Measurements from ENCODE around the gene HMGB2. TPM values are rescaled to one million over a fixed set of nuclear protein-coding genes. Genes with fewer than 3 reads are reported as not detected.

HMGB2 gene
- total RNA-seq, 1 experiment from 2014 or later: 183 TPM

DNA sequence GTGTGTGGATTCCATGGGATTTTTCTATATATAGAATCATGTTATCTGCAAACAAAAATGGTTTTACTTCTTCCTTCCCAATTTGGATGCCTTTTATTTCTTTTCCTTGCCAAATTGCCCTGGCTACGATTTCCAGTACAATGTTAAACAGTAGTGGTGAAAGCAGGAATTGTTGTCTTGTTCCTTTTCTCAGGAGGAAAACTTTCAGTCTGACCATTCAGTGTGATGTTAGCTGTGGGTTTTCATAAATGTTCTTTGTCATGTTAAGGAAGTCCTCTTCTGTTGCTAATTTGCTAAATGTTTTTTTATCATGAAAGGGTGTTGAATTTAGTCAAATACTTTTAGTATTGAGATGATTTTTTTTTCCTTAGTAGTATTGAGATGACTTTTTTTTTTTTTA lies 47.5 kb upstream of the HMGB2 start:
- H3K36me3 ChIP-seq (ENCODE audit: control insufficient read depth, insufficient read depth, low read length): no peaks in the 10 kb centered on the region; the same call in 1 of the 2 replicates
- TF ChIP-seq TCF7L2 (IDR thresholded peaks at IDR 0.05; ENCODE audit: low read depth, low read length): no peak
- TF ChIP-seq, protein P1, sequence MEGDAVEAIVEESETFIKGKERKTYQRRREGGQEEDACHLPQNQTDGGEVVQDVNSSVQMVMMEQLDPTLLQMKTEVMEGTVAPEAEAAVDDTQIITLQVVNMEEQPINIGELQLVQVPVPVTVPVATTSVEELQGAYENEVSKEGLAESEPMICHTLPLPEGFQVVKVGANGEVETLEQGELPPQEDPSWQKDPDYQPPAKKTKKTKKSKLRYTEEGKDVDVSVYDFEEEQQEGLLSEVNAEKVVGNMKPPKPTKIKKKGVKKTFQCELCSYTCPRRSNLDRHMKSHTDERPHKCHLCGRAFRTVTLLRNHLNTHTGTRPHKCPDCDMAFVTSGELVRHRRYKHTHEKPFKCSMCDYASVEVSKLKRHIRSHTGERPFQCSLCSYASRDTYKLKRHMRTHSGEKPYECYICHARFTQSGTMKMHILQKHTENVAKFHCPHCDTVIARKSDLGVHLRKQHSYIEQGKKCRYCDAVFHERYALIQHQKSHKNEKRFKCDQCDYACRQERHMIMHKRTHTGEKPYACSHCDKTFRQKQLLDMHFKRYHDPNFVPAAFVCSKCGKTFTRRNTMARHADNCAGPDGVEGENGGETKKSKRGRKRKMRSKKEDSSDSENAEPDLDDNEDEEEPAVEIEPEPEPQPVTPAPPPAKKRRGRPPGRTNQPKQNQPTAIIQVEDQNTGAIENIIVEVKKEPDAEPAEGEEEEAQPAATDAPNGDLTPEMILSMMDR (IDR thresholded peaks at IDR 0.05): no peak
- no peak for TF ChIP-seq SIN3A (IDR thresholded peaks at IDR 0.05; ENCODE audit: borderline replicate concordance, insufficient read depth, low read depth, low read length)
- TF ChIP-seq, protein P2, sequence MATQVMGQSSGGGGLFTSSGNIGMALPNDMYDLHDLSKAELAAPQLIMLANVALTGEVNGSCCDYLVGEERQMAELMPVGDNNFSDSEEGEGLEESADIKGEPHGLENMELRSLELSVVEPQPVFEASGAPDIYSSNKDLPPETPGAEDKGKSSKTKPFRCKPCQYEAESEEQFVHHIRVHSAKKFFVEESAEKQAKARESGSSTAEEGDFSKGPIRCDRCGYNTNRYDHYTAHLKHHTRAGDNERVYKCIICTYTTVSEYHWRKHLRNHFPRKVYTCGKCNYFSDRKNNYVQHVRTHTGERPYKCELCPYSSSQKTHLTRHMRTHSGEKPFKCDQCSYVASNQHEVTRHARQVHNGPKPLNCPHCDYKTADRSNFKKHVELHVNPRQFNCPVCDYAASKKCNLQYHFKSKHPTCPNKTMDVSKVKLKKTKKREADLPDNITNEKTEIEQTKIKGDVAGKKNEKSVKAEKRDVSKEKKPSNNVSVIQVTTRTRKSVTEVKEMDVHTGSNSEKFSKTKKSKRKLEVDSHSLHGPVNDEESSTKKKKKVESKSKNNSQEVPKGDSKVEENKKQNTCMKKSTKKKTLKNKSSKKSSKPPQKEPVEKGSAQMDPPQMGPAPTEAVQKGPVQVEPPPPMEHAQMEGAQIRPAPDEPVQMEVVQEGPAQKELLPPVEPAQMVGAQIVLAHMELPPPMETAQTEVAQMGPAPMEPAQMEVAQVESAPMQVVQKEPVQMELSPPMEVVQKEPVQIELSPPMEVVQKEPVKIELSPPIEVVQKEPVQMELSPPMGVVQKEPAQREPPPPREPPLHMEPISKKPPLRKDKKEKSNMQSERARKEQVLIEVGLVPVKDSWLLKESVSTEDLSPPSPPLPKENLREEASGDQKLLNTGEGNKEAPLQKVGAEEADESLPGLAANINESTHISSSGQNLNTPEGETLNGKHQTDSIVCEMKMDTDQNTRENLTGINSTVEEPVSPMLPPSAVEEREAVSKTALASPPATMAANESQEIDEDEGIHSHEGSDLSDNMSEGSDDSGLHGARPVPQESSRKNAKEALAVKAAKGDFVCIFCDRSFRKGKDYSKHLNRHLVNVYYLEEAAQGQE (IDR thresholded peaks at IDR 0.05; ENCODE audit: insufficient read depth in 1 of 2, low read depth in 2 of 2, low read length in 1 of 2): no peak
- TF ChIP-seq POLR2AphosphoS5 (IDR thresholded peaks at IDR 0.05; ENCODE audit: low read depth, low read length): no peak
- DNase-seq (ENCODE audit: low read depth, low spot score): no peak
- H3K27me3 ChIP-seq (ENCODE audit: control insufficient read depth, insufficient read depth, low read length): no peaks in the 10 kb centered on the region
- H3K4me1 ChIP-seq (ENCODE audit: control insufficient read depth, insufficient read depth, low read length): no peaks in the 10 kb centered on the region
- ChIA-PET POLR2A (no interaction called here), CTCF (no interaction called here)
- no peak overlapping the region for H3K4me3 ChIP-seq (ENCODE audit: low read depth in 2 of 2, low read length in 2 of 2)
- no peaks in the 10 kb centered on the region for H3K9me3 ChIP-seq (ENCODE audit: control insufficient read depth, insufficient read depth, low read depth, low read length)
- no peak for ATAC-seq
- in situ Hi-C loops (cut with HindIII; ENCODE audit: low pct_unique_long_range_greater_than_20kb, low sequenced_read_pairs): no loop called here
- BruUV-seq (replicated peaks): no TSS peak
- intact Hi-C loops (cut with micrococcal nuclease; ENCODE audit: unreplicated experiment): no loop called here
- no peak overlapping the region for H3K27ac ChIP-seq (ENCODE audit: low read length)

DNA sequence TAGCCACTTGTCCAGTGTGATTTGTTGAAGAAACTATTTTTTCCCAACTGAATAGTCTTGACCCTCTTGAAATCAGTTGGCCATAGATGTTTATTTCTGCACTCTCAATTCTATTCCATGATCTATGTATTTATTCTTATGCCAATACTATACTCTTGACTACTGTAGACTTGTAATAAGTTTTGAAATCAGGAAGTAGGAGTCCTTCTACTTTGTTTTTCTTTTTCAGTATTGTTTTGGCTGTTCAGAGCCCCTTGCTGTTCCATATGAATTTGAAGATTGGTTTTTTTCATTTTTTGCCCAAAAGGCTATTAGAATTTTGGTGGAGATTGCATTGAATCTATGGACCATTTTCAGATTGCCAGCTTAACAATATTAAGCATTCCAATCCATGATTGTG lies 46.8 kb upstream of the HMGB2 start:
- intact Hi-C loops (cut with micrococcal nuclease; ENCODE audit: unreplicated experiment): no loop called here
- no peaks in the 10 kb centered on the region for H3K27me3 ChIP-seq (ENCODE audit: control insufficient read depth, insufficient read depth, low read length)
- no peak overlapping the region for H3K4me3 ChIP-seq (ENCODE audit: low read depth in 2 of 2, low read length in 2 of 2)
- CTCF ChIA-PET: no interaction called here
- H3K27ac ChIP-seq (ENCODE audit: low read length): no peak overlapping the region
- no TSS peak for BruUV-seq (replicated peaks)
- POLR2A ChIA-PET: interaction anchor here (0.6 kb wide), 1 partner anchor 10 kb away, joined by 3 read pairs; the partner anchor contains the start of gene SAP30
- H3K9me3 ChIP-seq (ENCODE audit: control insufficient read depth, insufficient read depth, low read depth, low read length): no peaks in the 10 kb centered on the region
- TF ChIP-seq SIN3A (IDR thresholded peaks at IDR 0.05; ENCODE audit: borderline replicate concordance, insufficient read depth, low read depth, low read length) (no peak), TCF7L2 (IDR thresholded peaks at IDR 0.05; ENCODE audit: low read depth, low read length) (no peak), POLR2AphosphoS5 (IDR thresholded peaks at IDR 0.05; ENCODE audit: low read depth, low read length) (no peak)
- TF ChIP-seq, protein P1 (IDR thresholded peaks at IDR 0.05): no peak
- TF ChIP-seq, protein P2 (IDR thresholded peaks at IDR 0.05; ENCODE audit: insufficient read depth in 1 of 2, low read depth in 2 of 2, low read length in 1 of 2): no peak
- H3K4me1 ChIP-seq (ENCODE audit: control insufficient read depth, insufficient read depth, low read length): no peaks in the 10 kb centered on the region
- ATAC-seq (no peak), DNase-seq (ENCODE audit: low read depth, low spot score) (no peak)
- H3K36me3 ChIP-seq (ENCODE audit: control insufficient read depth, insufficient read depth, low read length): peaks cover 3% of the 10 kb centered on the region; the same call in 1 of the 2 replicates
- in situ Hi-C loops (cut with HindIII; ENCODE audit: low pct_unique_long_range_greater_than_20kb, low sequenced_read_pairs): no loop called here

Data from Panc1 (cell line).